GM12878 (cell line): ENCODE data around the gene CIAO2A. TPM values are rescaled to one million over a fixed set of nuclear protein-coding genes. Genes with fewer than 3 reads are reported as not detected.

Experiments used
- ATF3 ChIP-seq: IDR thresholded peaks from 2 replicates; pipeline ENCODE4 v1.6.1; 2011; ENCODE audit warnings: low read depth, mild to moderate bottlenecking, low read length, moderate library complexity, borderline replicate concordance; ENCODE audit errors: extremely low read depth
- CHD2 ChIP-seq: IDR thresholded peaks from 2 replicates; pipeline ENCODE4 v1.6.1; 2011; ENCODE audit warnings: low read depth, low read length, improper control_type of control experiment, borderline replicate concordance
- CREM ChIP-seq: IDR thresholded peaks from 2 replicates; pipeline ENCODE4 v1.6.1; 2014; ENCODE audit warnings: antibody characterized with exemption, low read depth
- EED ChIP-seq: sonication (generic); IDR thresholded peaks from 2 replicates; pipeline ENCODE4 v1.6.1; 2016; ENCODE audit warnings: antibody characterized with exemption, low read depth
- FOXM1 ChIP-seq: IDR thresholded peaks from 2 replicates; pipeline ENCODE4 v1.6.1; 2012; ENCODE audit warnings: low read depth, mild to moderate bottlenecking, inconsistent platforms, low read length, moderate library complexity
- IKZF2 ChIP-seq, 2 experiments: fragments of 450-650 bp; IDR thresholded peaks; 2 replicates each; pipeline ENCODE4 v1.6.1; 2017; ENCODE audit warnings: mild to moderate bottlenecking in 2 of 2, moderate library complexity in 2 of 2
- PKNOX1 ChIP-seq: fragments of 450-650 bp; IDR thresholded peaks from 2 replicates; pipeline ENCODE4 v1.6.1; 2016; ENCODE audit warnings: mild to moderate bottlenecking
- REST ChIP-seq: IDR thresholded peaks from 2 replicates; pipeline ENCODE4 v1.6.1; 2012; ENCODE audit warnings: mild to moderate bottlenecking, low read depth, low read length
- ZNF592 ChIP-seq: fragments of 450-650 bp; IDR thresholded peaks from 2 replicates; pipeline ENCODE4 v1.6.1; 2017; ENCODE audit warnings: mild to moderate bottlenecking, moderate library complexity
- polyA plus RNA-seq, 11 experiments: library from polyadenylated mRNA; depleted of rRNA in 4 of 11; unstranded in 6 of 11; stranded (reverse) in 5 of 11; fragments of >200 nt; fragmentation: Nextera tagmentation in 4 of 11; fragmentation: Illumina TruSeq in 1 of 11; extraction: Ambion mirVana in 4 of 11; extraction: Trizol in 1 of 11; gene quantifications; 1 replicate in 1 of 11; 2 replicates in 10 of 11; pipeline versions ENCODE4 v1.2.1 to v1.2.3, GENCODE V29; 2011 to 2016; ENCODE audit warnings: inconsistent platforms in 2 of 11, missing spikeins in 2 of 11, low read depth in 1 of 11
- total RNA-seq, 4 experiments: library from RNA; depleted of rRNA in 3 of 4; stranded (reverse); fragments of >200 nt in 3 of 4; fragmentation: Illumina TruSeq in 1 of 4; extraction: Trizol in 1 of 4; gene quantifications; 2 replicates each; pipeline versions ENCODE4 v1.2.1 to v1.2.3, GENCODE V29; 2013 to 2021
- TF ChIP-seq, protein P1 (sequence below): fragments of 450-650 bp; IDR thresholded peaks from 2 replicates; pipeline ENCODE4 v1.6.1; 2017; ENCODE audit warnings: low read depth, mild to moderate bottlenecking, moderate library complexity

The CIAO2A gene
- total and polyA plus RNA-seq, 10 of the 15 experiments (the other 5 are each of a cell fraction or from before 2014, with no cell fraction given), result 94.5 to 400 (median 204) TPM

- TF ChIP-seq ZNF592 (no peak), ATF3 (peak; percentile 24; the same call in 1 of the 2 replicates), CHD2 (no peak), IKZF2 (IDR thresholded peaks at IDR 0.05) (peak; percentile 32 to 50; a peak in 1 of 4 replicates), EED (0 out of 2 replicates have a peak, but pooled peaks have one; percentile 42), FOXM1 (no peak), PKNOX1 (no peak), REST (peak; percentile 77), CREM (peak; percentile 87)
- TF ChIP-seq, protein P1, sequence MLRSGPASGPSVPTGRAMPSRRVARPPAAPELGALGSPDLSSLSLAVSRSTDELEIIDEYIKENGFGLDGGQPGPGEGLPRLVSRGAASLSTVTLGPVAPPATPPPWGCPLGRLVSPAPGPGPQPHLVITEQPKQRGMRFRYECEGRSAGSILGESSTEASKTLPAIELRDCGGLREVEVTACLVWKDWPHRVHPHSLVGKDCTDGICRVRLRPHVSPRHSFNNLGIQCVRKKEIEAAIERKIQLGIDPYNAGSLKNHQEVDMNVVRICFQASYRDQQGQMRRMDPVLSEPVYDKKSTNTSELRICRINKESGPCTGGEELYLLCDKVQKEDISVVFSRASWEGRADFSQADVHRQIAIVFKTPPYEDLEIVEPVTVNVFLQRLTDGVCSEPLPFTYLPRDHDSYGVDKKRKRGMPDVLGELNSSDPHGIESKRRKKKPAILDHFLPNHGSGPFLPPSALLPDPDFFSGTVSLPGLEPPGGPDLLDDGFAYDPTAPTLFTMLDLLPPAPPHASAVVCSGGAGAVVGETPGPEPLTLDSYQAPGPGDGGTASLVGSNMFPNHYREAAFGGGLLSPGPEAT, result peak; percentile 97
Measured at GRCh38 chr15:64095795-64096667, 2.4 kb upstream of the CIAO2A start, which contains the start of gene SNX1 (continued).
